HUDEP-2 (cell line): Measurements from ENCODE around the gene EPHA10.
"Not testable (repeated sequence)": the region's sequence is repeated elsewhere in the genome, so short reads cannot be mapped to it uniquely, and the experiment has no call there.

Source experiments
- DNase-seq, 76 experiments: peaks; one replicate each; lab custom pipeline; 2025; ENCODE audit not compliant: unreplicated experiment in 76 of 76; lab: John Stamatoyannopoulos, UW

The EPHA10 gene

DNA sequence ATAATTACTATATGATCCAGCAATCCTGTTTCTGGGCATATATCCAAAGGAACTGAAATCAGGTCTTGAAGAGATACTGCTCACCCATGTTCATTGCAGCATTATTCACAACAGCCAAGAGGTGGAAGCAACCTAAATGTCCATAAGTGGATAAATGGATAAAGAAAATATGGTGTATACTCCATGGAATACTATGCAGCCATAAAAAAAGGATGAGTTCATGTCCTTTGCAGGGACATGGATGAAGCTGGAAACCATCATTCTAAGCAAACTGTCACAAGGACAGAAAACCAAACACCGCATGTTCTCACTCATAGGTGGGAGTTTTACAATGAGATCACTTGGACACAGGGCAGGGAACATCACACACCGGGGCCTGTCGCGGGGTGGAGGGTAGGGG, 26.3 kb downstream of the EPHA10 start:
- not testable (repeated sequence) for DNase-seq

DNA sequence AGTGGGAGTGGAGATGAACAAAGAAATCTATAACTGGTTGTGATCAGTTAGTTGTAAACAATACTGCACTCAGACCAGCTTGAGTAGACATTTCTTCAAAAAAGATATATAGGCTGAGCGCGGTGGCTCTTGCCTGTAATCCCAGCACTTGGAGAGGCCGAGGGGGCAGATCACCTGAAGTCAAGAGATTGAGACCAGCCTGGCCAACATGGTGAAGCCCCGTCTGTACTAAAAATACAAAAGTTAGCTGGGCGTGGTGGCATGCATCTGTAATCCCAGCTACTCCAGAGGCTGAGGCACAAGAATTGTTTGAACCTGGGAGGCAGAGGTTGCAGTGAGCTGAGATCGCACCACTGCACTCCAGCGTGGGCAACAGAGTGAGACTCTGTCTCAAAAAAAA, 26.9 kb downstream of the EPHA10 start:
- not testable (repeated sequence) for DNase-seq

DNA sequence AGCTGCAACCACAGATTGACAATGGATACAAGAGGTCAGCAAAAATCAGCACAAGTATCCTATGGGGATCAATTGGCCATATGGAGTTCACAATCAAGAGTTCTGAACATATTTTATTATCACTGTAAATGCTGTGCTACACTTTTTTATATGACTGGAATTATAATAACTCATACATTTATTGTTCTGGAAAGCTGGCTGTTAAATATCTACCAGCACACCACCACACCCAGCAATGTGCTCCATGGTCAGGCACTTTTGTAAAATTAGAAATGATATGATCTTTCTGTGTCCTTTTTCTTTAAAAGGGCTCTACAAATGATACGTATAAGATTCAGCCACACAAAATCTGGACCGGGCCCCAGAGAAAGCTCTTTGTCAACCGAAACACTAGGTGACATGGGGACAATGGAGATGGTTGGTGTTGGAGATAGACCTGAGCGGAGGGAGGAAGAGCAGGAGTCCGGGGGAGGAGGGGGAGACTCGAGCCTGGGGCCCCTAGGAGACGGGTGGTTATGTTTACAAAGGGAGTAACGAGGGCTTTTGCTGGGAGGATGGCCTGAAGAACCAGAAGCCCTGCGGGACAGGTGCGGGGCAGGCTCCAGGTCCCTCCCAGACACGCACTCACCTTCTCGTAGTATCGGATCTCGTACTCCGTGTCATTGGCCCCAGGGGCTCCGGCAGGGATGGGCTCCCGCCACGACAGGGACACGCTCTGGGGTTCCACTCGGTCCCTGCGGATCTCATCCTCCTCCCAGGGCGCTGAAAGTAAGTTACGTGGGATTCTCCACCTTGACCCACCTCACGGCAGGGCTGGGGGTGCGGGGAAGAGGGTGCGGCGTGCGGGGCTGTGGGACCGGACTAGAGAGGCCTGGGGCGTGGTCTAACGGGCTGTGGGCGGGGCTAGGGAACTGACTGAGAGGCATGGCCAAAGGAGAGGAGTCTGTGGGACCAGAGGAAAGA, 30.0 kb downstream of the EPHA10 start:
- peak in 18 of 76 experiments; percentile 2 to 29 (median 10) for DNase-seq

DNA sequence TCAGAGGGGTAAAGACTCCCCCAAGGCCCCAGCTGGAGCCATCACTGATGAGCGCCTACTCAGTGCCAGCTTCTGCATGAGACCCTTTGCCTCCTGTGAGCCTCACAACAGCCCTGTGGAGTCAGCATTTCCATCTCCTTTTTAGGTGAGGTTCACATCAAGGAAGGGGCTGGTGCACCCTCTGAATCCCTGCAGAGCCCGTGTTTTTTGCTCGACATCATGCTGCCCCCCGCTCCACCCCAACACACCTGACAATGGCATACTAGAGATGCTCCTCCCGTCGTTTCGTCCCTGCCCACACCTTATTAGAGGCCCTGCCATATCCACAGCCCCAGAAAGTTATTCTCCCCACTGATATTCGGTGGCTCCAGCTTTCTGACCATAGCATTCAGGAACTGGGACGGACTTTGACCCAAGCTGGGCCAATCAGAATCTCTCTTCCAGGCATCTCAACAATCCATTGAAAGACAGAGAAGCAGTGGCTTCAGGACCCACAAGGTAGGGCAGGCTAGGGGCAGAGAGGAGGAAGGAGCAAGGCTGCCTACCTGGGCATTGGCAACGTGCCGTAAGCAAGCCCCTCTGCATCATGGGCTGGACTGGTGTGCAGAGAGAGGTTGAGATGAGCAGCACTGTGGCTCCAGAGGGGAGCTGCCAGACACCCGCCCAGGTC, 32.7 kb downstream of the EPHA10 start:
- no peak for DNase-seq

DNA sequence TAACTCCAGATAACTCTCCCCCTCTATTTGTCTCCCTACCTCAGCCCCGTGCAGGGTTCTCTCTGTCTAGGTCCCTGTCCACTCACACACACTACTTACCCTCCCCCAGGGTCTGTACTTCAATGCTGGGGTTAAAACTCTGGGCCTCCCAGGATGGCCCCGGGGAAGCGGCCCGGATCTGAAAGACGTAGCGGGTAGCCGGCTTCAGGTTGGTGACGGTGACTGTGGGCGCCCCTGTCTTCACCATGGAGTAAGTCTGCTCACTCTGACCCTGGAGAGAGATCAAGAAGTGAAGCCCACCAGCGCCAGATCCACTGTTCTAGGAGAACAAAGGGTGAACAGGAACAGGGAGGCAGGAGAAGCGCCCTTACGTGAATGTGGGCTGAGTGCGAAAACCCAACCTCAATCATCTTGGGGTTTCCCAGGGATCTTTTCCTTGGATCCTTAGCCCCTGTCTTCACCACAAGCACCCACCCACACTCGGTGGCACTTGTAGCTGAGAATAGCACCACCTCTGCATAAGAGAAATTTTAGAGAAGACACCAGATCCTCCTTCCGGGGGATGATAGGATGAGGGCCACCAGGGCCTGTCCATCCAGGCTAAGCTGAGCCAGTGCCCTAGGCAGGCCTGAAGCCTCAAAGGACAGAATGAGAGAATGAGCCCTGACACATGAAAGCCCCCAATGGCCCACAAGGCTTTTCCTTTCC, 33.5 kb downstream of the EPHA10 start:
- DNase-seq: no peak

DNA sequence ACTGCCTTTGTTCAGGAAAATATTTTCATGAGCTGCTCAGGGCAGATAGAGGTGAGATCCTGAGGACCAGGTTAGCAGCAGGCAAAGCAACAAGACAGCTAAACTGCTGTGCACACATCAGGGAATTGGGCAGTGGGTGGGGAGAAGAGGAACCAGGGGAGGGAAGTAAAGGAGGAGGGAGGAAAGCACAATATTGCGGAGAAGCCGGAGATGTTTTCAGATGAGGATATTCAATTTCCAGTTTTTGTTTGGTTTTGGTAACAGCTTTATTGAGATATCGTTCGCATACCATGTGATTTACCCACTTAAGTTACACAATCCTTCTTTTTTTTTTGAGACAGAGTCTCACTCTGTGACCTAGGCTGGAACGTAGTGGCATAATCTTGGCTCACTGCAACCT, 34.5 kb downstream of the EPHA10 start:
- no peak for DNase-seq

DNA sequence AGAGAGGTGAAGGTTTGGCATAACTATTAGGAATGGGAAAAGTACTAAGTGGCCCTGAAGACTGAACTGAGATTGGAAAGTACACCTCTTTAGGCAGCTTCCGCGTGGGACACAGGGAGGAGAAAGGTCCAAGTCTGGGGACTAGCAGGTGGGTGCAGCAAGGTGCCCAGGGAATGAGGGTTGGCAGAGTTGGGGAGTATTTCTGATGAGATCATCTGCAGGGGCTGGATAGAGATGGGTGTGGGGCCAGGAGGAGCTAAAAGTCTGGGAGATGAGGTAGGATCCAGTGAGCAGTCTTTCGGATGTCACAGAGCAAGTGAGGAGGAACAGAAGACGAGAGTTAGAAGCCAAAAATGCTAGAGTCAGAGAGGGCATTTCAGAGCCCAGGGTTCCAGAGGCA, 36.5 kb downstream of the EPHA10 start:
- DNase-seq: no peak

DNA sequence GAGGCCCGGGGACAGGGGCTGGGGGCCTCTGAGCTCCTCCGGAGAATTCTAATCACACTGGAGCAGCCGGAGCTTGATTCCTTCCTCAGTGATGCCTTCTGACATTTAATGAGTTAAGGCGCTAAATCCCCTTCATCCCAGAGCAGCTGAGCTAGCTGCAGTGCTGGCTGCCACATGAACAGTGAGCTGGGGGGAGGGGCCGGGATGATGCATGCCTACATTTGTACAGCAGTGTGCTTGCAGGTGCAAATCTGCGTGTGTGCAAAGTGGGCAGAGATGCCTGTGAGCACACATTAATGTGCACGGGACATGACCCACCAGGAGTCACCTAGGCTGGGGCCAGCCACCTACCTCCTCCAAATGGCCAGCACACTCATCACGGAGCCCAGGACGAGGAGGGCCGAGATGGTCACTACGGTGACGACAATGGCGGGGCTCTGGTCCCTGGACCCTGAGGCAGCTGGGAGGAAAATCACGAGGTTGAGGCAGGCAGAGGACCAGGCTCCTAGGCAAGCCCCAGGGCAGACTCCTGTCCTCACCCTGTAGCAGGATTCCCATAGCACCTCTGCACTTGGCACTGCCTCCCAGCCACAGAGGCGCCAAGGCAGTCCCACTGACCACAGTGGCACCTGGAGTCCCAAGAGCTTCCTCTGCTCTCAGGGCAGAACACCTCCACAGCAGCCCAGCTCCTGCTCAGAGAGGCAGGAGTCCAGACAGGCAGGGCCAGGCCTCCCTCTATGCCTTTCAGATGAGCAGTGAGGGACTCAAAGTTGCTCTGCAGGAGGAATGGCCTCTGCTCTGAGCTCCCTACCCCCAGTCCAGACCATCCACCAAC, 38.0 kb downstream of the EPHA10 start:
- no peak for DNase-seq

GRCh38 chr1:37725851-37726613, 38.9 kb downstream of the EPHA10 start:
- no peak for DNase-seq

- no peak for DNase-seq
Observed at GRCh38 chr1:37724575-37724974, 40.3 kb downstream of the EPHA10 start.

DNA sequence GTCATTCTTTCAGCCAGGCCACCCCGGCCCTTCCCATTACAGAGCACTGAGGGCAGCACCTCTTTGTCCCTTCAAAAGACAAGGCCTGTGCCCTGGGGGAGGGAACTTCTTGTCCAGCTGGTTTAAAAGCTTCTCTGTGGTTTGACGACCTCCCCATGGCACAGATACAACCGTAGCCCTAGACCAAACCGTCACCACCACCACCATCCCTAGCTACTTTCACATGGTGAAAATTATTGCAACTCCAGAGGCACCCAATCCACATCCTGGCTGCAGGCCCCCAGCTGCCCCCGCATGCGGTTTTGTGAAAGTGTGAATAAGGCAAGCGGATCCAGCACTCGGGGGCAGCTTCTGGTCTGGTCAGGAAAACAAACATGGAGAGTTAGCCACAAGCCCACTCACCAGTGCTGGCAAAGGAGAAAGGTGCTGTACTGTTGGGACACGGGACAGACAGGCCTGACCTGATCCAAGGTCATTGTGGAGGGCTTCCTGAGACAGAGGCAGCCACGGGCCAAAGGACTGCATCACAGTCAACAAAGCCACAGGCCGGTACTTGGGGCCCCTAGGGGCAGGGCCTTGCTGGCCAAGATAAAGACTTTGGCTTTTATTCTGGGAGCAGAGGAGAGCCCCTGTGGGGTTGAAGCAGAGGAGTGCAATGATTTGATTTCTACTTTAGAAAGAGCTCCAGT, 41.4 kb downstream of the EPHA10 start:
- no peak for DNase-seq

DNA sequence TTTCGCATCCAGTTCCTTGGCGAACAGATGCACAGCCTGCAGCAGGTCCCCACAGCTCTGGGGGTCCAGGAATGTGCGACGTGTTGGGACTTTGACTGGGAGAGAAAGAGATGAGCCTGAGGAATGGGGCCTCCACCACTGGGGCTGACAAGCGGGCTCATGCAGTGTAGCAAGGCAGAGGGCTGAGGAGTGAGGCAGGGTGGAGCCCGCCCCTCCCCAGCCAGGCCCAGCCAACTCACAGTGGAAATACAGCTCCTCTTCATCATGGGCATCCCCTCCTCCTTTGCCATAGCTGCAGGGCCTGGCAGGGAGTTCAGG, 41.9 kb downstream of the EPHA10 start:
- DNase-seq: no peak

GRCh38 chr1:37722181-37723071, 42.5 kb downstream of the EPHA10 start:
- no peak for DNase-seq

- DNase-seq: no peak
Observed at GRCh38 chr1:37721565-37721964, 43.4 kb downstream of the EPHA10 start.

- peak in 23 of 76 experiments; percentile 6 to 34 (median 22) for DNase-seq
Observed at GRCh38 chr1:37720231-37721130, 44.4 kb downstream of the EPHA10 start.

DNA sequence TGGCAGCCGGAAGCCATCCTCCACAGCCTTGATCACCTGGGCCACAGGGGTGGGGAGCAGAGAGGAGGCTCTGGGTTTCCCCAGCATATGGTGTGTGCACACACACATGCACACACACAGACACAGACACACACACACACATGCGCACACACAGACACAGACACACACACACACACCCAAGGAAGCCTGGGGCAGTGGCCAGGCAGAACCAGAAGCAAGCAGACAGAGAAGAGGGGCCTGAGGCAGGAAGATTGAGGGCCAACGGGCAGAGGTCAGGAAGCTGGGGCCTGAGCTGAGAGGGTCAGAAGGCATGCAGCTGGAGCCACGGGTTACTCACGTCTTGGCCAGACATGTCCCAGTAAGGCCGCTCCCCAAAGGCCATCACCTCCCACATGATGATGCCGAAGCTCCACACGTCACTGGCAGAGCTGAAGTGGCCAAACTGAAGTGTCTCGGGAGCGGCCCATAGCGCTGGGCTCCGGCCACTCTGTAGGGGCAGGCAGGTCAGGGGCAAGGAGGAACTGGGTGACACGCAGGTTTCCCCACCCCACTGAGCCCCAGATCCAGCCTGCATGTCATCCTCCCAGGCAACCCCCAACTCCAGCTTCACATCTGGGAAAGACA, 45.2 kb downstream of the EPHA10 start:
- no peak for DNase-seq
